Left lung (tissue), 10 donors: ENCODE measurements around the gene RNF111. TPM values are rescaled to one million over a fixed set of nuclear protein-coding genes. Genes with fewer than 3 reads are reported as not detected.

Source experiments
- ATAC-seq: fragments of 200-7000 bp; cut with Tn5 transposase; one replicate; pipeline ENCODE4 v1.9.1; 2020; ENCODE audit warnings: moderate library complexity
- DNase-seq, 4 donors: peaks; one replicate each; pipeline ENCODE4 v3.0.0-alpha.2; 2013 to 2020
- H3K27ac ChIP-seq, 2 donors: fragments of 200-600 bp; sonication (generic) in 1 of 2; one replicate each; pipeline versions ENCODE4 v1.5.0 to v1.8.0; 2020 to 2021
- H3K27me3 ChIP-seq, 2 donors: fragments of 200-600 bp; sonication (generic) in 1 of 2; one replicate each; pipeline versions ENCODE4 v1.5.0 to v1.8.0; 2020 to 2021
- H3K36me3 ChIP-seq, 2 donors: fragments of 200-600 bp; sonication (generic) in 1 of 2; one replicate each; pipeline versions ENCODE4 v1.5.0 to v1.8.0; 2020 to 2021
- H3K4me1 ChIP-seq, 2 donors: fragments of 200-600 bp; one replicate each; pipeline ENCODE4 v1.8.0; 2021
- H3K4me3 ChIP-seq, 2 donors: fragments of 200-600 bp; sonication (generic) in 1 of 2; one replicate each; pipeline versions ENCODE4 v1.5.0 to v1.8.0; 2020 to 2021; ENCODE audit warnings: mild to moderate bottlenecking in 1 of 2
- H3K9me3 ChIP-seq, 2 donors: fragments of 200-600 bp; sonication (generic) in 1 of 2; one replicate each; pipeline versions ENCODE4 v1.5.0 to v1.8.0; 2020 to 2021
- CTCF ChIP-seq, 2 donors: fragments of 200-600 bp; sonication (generic) in 1 of 2; IDR thresholded peaks; one replicate each; pipeline versions ENCODE4 v1.5.0 to v1.8.0; 2021; ENCODE audit warnings: antibody characterized with exemption in 2 of 2
- intact Hi-C, 2 donors: fragments of 100-400 bp; cut with DNase I; formaldehyde crosslinking; loops; one replicate each; pipeline versions ENCODE4 v1.11.2 to v1.14.2; 2022
- polyA plus RNA-seq, 6 donors: library from polyadenylated mRNA; unstranded; fragments of 120-200 nt; gene quantifications; one replicate each; pipeline ENCODE4 v1.2.1, GENCODE V29; 2013; ENCODE audit not compliant: insufficient read length in 6 of 6
- total RNA-seq, 2 donors: library from RNA; stranded (reverse); fragmentation: NEBNext Ultra II Directional; extraction: Animal tissue kit (Norgen Biotek cat#: 25700); gene quantifications; one replicate each; pipeline ENCODE4 v1.2.1, GENCODE V29; 2021
- donor health status: DM: no; HTN: yes; CAD: no.
- donor health status: DM: no; HTN: no; CAD: no.

RNF111 gene
- total and polyA plus RNA-seq, 8 donors: 34.1 to 40.6 (median 39.0) TPM

- peaks cover 0 to 54% of the 10 kb centered on the region in 2 donors for H3K36me3 ChIP-seq
- no peak overlapping the region for H3K27ac ChIP-seq
- H3K4me3 ChIP-seq: no peak overlapping the region
- DNase-seq (no peak), ATAC-seq (no peak)
- peaks cover 0 to 9% of the 10 kb centered on the region in 2 donors for H3K4me1 ChIP-seq
- no peaks in the 10 kb centered on the region for H3K27me3 ChIP-seq
- H3K9me3 ChIP-seq: no peaks in the 10 kb centered on the region
- TF ChIP-seq CTCF (IDR thresholded peaks at IDR 0.05): no peak
- intact Hi-C loops: no loop called here
Observed at GRCh38 chr15:59052915-59053407, 65.5 kb downstream of the RNF111 start.

- intact Hi-C loops: no loop called here
- TF ChIP-seq CTCF (IDR thresholded peaks at IDR 0.05): no peak
- ATAC-seq (no peak), DNase-seq (no peak)
- H3K4me3 ChIP-seq: no peak overlapping the region
- H3K4me1 ChIP-seq: peaks cover 0 to 9% of the 10 kb centered on the region in 2 donors
- H3K9me3 ChIP-seq: no peaks in the 10 kb centered on the region
- H3K27me3 ChIP-seq: no peaks in the 10 kb centered on the region
- H3K36me3 ChIP-seq: peaks cover 0 to 59% of the 10 kb centered on the region in 2 donors
- no peak overlapping the region for H3K27ac ChIP-seq
Observed at GRCh38 chr15:59053482-59053881, 66.0 kb downstream of the RNF111 start.

- no peak for TF ChIP-seq CTCF (IDR thresholded peaks at IDR 0.05)
- Histone ChIP-seq H3K36me3 (peaks cover 0 to 95% of the 10 kb centered on the region in 2 donors), H3K27ac (no peak overlapping the region), H3K27me3 (no peaks in the 10 kb centered on the region), H3K4me3 (no peak overlapping the region), H3K9me3 (no peaks in the 10 kb centered on the region), H3K4me1 (no peaks in the 10 kb centered on the region)
- no peak for ATAC-seq
- intact Hi-C loops: no loop called here
- no peak for DNase-seq
Observed at GRCh38 chr15:59059076-59059597, 71.7 kb downstream of the RNF111 start.

- no peak overlapping the region for H3K27ac ChIP-seq
- intact Hi-C loops: no loop called here
- DNase-seq (no peak), ATAC-seq (no peak)
- no peaks in the 10 kb centered on the region for H3K27me3 ChIP-seq
- TF ChIP-seq CTCF (IDR thresholded peaks at IDR 0.05): no peak
- H3K4me1 ChIP-seq: no peaks in the 10 kb centered on the region
- H3K36me3 ChIP-seq: peaks cover 0 to 95% of the 10 kb centered on the region in 2 donors
- H3K4me3 ChIP-seq: no peak overlapping the region
- no peaks in the 10 kb centered on the region for H3K9me3 ChIP-seq
Observed at GRCh38 chr15:59060348-59060747, 72.9 kb downstream of the RNF111 start.

GRCh38 chr15:59063042-59063441, 75.6 kb downstream of the RNF111 start:
- no peaks in the 10 kb centered on the region for H3K9me3 ChIP-seq
- ATAC-seq (no peak), DNase-seq (no peak)
- H3K27me3 ChIP-seq: no peaks in the 10 kb centered on the region
- peaks cover 0 to 96% of the 10 kb centered on the region in 2 donors for H3K36me3 ChIP-seq
- no peak overlapping the region for H3K4me3 ChIP-seq
- intact Hi-C loops: no loop called here
- TF ChIP-seq CTCF (IDR thresholded peaks at IDR 0.05): no peak
- H3K27ac ChIP-seq: no peak overlapping the region
- H3K4me1 ChIP-seq: no peaks in the 10 kb centered on the region
